GM19395 (cell line): ENCODE results near the gene KRT13.

Source experiments
- ATAC-seq: cut with Tn5 transposase; IDR thresholded peaks from one replicate; pipeline ENCODE4 v1.9.1; 2021; ENCODE audit warnings: mild to moderate bottlenecking, moderate library complexity; ENCODE audit not compliant: unreplicated experiment

KRT13 gene

DNA sequence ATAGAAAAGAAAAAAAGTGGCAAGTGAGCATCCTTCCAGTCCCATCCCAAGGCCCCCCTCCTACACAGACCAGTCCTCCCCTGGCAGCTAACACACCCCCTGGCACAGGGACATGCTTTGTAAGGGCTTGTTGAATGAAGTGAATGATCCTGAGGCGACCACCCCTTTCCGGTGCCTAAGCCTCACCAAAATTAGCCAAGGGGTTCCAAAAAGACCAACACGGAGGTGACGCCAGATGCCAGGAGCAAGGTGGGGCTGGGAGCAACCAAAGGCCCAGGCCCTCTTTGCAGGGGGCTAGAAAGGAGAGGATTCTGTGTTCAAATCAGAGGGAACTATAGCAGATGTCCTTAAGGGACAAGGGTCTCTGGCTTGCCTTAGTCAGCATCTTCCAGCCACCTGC lies 30.0 kb downstream of the KRT13 start:
- ATAC-seq, result no peak

DNA sequence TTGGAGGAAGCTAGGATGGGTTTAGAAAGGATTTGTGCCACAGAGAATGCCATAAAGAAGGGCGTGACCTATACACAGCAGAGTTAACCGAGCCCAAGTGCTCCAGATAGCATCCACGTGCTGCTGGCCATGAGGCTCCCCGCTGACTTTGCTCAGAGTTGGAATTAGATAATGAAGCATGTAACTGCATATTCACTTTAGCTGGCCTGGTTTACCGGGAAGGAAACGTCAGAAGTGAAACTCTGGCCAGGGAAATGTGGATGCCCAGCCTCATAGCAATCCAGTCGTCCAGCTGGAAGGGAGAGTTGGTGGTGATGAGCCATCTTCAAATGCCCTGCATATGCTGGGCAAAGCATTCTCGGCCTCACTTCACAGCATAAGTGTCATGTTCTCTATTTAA lies 30.5 kb downstream of the KRT13 start:
- no peak for ATAC-seq

DNA sequence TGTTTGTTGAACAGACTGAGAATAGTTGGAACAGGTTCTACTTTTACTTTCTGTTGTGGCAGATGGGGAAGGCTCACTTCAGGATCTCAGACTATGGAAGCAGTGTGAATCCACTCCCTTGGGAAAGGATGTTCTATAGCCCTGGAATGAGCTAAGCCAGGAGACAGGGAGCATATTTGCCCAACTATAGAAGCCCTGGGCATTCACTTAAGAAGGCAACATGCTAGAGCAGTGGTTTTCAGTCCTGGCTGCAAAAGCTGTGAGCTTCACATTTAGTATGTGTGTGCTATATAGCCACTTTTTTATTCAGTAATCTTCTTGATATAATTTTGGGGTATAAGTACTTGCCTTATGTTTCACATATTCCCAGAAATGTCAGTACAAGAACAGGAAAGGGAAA lies 37.1 kb downstream of the KRT13 start:
- no peak for ATAC-seq

DNA sequence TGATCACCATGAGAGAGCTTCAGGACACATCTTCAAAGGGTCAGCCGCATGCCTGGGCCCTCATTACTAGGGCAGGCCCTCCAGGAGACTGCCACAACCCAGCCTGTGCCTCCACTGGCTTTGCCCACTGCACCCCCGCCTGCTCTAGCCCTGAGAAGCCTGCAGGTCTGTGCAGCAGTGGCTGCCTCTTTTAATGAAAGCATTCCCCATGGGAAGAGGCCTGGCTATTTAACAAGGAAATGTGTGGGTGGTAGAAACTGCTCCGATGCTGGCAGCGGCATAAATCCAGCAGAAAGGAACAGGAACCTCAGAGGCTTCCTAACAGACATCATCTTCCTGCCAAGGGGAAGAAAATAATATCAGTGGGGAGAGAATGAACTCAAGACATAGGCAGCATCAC lies 37.9 kb downstream of the KRT13 start:
- no peak for ATAC-seq

DNA sequence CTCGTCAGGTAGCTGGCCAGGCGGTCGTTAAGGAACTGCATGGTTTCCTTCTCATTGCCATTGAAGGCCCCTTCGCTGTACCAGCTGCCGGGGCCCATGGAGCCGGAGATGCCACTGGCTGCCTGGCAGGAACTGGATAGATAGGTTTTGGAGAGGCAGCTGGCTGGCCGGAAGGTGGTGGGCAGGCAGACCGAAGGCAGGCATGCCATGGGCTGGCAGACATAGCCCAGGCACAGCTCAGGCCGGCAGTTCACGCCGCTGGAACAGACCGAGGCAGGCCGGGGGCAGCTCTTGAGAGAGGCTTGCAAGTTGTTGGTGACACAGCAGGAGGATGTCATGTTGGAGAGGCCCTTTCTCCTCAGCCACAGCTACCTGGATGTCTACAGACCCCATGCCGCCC lies 38.4 kb downstream of the KRT13 start, which contains the start of gene KRT32:
Gene KRT32, minus strand, starts transcription at position 399 of the 400 bp plus-strand sequence. Its CDS starts 61 bp downstream, at position 338.
- no peak for ATAC-seq

DNA sequence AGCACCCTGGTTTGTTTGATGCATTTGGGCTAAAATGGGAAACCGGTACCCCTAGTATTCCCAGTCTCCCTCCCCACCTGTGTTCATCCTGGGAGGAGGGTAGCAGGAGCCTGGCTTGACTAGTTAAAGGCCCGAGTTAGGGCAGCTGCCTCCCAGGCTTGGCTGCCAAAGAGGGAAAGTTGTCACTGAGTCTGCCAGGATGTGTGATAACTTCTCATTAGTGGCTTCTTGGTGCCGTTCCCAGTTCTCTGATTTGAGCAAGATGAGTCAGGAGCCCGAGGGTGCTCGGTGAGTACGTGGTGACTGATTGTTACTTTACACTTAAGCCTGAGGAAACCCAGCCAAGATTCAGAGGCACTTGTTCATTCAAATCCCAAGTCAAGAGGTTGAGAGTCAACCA lies 40.7 kb downstream of the KRT13 start:
- no peak for ATAC-seq

DNA sequence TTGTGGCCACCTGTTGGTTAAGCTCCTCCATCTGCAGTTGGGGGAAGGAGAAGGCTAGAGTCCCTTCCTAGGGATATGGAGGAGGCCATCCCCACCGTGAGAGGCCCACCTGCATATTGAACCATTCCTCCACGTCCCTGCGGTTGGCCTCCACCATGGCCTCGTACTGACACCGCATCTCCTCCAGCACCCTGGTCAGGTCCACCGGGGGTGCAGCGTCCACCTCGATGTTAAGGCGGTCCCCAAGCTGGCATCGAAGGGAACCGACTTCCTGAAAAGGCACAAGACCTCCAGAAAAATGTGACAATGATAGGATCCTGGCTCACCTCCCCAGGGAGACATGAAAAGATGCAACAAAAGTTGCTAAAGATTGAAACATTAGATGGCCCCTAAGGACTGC lies 41.2 kb downstream of the KRT13 start:
- ATAC-seq, result no peak

DNA sequence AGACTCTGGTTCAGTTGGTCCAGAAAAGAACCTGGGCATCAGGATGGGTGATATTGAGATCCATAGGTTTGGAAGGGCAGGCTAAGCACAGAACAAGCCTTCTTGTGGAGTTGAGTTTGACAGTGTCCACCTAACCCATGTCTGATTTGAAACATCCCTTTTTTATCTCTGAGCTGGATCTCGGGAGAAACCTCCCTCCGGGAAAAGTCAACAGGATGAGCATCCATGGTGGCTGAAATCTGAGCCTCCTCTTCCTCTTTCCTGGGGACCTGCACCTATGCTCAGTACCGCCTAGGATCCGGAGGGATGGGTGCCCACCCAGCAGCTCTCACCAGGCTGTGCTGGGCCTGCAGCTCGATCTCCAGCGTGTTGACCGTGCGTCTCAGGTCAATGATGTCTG lies 41.7 kb downstream of the KRT13 start:
- ATAC-seq, result no peak

DNA sequence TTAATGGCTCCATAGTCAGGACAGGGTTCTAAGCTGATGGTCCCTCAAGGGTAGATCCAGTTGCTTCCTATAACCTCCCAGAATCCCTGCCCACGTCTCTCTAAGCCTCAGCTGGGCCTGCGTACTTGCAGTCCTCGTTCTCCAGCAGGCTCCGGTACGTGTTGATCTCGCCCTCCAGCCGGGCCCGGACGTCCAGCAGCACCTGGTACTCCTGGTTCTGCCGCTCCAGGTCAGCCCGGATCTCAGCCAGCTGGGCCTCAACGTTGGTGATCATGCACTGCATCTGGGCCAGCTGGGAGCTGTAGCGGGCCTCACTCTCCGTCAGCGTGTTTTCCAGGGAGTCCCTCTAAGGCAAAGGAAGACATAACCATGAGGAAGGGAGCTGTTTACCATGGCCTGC lies 42.7 kb downstream of the KRT13 start:
- no peak for ATAC-seq

DNA sequence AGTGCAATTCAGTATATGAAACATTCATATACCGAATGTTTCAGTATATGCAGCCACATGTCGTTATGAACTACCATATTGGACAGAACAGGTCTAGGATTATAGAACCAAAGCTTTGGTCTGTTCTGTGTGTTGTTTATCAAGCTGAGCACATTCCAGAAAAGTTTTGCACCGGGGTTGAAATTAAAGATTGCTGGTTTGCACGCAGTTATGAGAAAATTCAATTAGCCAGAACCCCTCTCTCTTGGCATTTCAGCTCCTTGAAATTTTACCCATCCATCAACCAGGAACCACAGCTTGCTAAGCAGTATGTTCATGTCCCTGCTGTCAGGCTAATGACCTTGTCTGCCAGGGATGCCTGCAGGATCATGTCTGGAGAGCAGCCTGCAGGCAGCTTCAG lies 47.7 kb downstream of the KRT13 start:
- no peak for ATAC-seq

DNA sequence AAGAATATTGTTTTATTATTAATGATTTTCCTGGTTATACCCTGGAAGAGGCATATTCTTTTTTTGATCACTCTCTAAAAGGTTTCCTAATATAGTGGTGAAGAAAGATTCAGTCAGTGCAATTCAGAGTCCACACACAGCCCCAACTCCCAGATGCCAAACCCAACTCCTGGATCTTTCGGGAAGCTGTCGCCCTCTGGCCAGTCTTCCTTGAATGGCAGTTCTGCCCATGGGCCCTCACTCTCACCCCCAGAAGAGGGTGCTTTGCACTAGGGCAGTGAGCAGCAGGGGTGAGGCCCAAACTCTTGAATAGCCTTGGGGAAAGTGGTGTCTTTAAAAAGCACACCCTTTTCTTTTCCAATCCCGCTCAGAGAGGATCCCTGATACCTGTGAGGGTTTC lies 49.2 kb downstream of the KRT13 start:
- no peak for ATAC-seq

DNA sequence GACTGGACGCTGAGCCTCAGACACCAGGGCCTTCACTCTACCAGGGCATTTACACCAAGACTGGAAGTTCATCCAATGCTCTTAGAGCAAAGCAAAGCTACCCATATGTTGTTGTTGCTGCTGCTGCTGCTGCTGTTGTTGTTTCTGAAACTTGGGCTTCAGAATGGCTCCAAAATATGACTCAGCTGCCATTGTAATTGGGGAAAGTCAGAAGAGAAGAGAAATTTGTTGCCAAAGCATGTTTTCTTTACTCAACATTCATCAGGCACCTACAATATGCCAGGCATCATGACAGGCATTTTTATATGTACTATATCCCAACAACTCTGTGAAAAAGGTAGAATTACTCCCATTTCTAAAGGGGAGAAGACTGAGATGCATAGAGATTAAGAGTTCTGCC lies 50.2 kb downstream of the KRT13 start:
- ATAC-seq, result no peak

DNA sequence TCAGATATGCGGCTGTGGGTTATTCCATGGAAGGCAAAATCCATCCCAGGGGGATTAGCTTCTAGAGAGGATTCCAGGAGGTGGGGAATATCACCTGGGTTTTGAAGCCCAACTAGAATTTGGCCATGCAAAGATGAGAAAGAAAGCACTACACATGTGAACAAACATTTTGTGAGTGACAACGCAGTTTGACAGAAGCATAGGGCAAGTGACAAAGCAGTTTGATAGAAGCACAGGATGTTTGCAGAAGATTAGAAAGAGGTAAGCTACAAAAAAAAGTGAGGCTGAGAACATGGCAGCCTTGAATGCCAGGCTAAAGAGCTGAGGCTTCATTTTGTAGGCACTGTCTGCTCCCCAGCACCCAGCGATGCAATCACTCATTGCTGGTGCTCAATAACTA lies 52.3 kb downstream of the KRT13 start:
- no peak for ATAC-seq

DNA sequence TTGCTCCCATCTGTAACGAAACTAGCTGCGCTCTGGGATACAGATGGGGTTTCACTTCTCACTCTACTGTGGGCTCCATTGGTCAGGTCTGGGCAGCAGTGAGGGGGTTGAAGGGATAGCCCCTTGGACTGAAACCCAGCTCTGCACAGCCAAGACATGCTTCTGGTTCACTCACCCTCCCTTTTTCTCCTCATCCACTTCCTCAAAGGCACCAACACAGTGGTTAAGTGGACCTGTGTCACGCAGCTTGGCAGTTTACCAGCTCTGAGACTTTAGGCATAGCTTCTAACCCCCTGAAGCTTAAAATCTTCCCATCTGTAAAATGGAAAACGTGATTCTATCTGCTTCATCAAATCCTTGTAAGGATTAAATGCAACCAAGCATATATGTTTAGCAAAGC lies 53.1 kb downstream of the KRT13 start:
- no peak for ATAC-seq

DNA sequence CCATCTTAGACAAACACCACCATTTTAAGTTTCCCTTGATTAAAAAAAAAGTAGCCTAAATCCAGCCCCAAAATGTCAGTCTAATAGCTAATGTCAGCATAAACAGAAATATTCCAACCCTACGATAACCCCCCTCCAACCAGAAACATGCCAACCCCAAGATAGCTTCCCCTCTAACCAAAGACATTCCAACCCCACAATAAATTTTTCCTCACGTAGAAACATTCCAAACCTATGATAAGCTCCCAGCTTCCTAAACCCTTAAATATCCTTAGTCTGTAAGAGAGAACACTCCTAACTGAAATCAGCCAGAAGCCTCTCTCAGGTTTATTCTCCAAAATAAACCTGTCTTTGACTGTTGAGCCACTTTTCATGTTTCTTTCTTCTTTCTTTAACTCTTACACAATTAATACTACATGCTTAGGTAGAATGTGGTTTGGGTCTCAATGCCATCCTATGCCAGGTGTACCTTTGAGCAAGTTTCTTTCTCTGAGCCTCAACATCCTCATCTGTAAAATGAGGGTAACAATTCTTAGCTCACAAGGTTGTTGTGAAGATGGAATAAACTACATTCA lies 54.2 kb downstream of the KRT13 start:
- ATAC-seq, result no peak
